Measurements from ENCODE around the gene RPS21.

The RPS21 gene

DNA sequence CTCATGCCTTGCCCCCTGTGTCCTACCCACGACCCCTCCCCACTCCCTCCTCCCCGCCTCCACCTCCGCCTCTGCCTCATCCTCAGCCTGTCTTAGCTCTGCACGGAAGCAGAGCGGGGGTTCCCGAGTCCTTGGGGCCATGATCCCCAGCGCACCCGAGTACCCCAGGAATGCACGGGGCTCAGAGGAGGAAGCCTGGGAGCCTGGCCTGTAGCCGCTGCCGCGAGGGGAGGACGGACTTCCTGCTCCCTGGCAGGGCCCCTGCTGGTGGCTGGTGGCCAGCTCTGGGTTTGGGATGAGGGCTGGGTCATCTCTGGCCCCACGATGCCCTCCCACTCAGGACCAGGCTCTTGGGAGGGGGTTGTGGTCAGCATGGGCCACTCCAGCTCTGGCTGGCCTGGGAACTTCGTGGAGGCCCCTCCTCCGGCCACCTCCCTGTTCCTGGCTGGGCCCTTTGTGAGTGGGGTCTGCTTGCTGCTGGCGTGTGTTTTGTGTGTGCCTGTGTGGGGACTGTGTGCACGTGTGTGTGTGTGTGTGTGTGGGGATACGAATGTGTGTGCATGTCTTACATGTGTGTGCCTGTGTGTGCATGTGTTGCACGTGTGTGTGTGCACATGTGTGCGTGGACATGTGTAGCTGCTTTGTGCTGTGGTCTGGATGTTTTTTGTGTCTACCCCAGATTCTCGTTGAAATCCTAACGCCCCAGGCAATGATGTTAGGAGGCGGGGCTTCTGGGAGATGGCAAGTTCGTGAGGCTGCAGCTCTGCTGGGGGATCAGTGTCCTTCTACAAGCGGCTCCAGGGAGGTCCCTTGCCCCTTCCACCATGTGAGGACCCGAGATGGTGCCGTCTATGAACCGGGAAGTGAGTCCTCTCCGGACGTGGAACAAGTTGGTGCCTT, 41.7 kb downstream of the RPS21 start:
- DNase-seq (ENCODE audit: low read depth in 1 of 2, low spot score in 1 of 2) = no peak
- Histone ChIP-seq H3K4me3 (replicated peaks; ENCODE audit: insufficient read depth, low read length) (no peak overlapping the region), H3K27me3 (ENCODE audit: insufficient read depth, poor library complexity, severe bottlenecking) (no peaks in the 10 kb centered on the region), H3K27ac (replicated peaks) (no peak overlapping the region)
- TF ChIP-seq POLR2AphosphoS5 (IDR thresholded peaks at IDR 0.05; ENCODE audit: low read depth) (no peak), GABPA (IDR thresholded peaks at IDR 0.05; ENCODE audit: low read depth) (no peak), SPI1 (IDR thresholded peaks at IDR 0.05; ENCODE audit: borderline replicate concordance, low read depth) (no peak)
- TF ChIP-seq, protein P1, sequence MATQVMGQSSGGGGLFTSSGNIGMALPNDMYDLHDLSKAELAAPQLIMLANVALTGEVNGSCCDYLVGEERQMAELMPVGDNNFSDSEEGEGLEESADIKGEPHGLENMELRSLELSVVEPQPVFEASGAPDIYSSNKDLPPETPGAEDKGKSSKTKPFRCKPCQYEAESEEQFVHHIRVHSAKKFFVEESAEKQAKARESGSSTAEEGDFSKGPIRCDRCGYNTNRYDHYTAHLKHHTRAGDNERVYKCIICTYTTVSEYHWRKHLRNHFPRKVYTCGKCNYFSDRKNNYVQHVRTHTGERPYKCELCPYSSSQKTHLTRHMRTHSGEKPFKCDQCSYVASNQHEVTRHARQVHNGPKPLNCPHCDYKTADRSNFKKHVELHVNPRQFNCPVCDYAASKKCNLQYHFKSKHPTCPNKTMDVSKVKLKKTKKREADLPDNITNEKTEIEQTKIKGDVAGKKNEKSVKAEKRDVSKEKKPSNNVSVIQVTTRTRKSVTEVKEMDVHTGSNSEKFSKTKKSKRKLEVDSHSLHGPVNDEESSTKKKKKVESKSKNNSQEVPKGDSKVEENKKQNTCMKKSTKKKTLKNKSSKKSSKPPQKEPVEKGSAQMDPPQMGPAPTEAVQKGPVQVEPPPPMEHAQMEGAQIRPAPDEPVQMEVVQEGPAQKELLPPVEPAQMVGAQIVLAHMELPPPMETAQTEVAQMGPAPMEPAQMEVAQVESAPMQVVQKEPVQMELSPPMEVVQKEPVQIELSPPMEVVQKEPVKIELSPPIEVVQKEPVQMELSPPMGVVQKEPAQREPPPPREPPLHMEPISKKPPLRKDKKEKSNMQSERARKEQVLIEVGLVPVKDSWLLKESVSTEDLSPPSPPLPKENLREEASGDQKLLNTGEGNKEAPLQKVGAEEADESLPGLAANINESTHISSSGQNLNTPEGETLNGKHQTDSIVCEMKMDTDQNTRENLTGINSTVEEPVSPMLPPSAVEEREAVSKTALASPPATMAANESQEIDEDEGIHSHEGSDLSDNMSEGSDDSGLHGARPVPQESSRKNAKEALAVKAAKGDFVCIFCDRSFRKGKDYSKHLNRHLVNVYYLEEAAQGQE (IDR thresholded peaks at IDR 0.05; ENCODE audit: insufficient replicate concordance, low read depth) = no peak
- TF ChIP-seq, protein P2, sequence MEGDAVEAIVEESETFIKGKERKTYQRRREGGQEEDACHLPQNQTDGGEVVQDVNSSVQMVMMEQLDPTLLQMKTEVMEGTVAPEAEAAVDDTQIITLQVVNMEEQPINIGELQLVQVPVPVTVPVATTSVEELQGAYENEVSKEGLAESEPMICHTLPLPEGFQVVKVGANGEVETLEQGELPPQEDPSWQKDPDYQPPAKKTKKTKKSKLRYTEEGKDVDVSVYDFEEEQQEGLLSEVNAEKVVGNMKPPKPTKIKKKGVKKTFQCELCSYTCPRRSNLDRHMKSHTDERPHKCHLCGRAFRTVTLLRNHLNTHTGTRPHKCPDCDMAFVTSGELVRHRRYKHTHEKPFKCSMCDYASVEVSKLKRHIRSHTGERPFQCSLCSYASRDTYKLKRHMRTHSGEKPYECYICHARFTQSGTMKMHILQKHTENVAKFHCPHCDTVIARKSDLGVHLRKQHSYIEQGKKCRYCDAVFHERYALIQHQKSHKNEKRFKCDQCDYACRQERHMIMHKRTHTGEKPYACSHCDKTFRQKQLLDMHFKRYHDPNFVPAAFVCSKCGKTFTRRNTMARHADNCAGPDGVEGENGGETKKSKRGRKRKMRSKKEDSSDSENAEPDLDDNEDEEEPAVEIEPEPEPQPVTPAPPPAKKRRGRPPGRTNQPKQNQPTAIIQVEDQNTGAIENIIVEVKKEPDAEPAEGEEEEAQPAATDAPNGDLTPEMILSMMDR (IDR thresholded peaks at IDR 0.05; ENCODE audit: insufficient read depth, low read length) = no peak

DNA sequence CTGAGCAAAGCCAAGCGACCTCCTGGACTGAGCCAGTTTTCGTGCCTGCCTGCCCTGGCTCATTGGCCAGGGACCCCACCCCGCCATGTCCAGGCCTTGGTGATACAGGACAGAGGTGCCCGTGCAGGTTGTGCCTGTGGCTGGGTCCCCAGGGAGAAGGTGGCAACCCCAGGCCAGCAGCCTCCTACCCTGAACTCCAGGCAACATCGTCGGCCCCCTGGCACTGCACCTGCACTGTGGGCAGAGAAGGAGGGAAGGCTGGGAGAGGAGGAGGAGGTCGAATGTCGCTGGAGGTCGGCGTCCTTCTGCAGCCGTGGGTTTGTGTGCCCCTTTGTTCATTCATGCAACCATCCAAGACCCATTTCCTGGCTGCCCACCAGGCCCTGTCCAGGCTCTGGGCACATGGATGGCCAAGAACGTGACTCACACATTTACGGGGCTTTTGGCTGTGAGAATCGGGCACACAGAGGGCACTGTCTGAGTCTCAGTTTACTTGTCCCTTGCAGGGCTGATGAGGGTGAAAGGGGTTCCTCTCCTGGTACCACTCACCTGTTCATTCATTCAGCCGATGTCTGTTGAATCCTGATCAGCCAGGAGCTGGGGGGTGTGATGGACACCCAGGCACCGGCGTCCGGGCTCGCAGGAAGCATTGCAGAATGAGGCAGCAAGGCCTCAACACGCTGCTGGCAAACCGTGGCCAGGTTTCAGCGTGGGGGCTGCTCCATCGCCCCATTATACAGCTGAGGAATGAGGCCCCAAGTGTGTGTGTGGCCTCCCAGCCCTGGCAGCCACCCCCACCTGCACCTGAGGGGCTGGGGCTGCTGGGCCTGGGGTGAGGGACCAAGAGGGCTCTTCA, 42.8 kb downstream of the RPS21 start:
- TF ChIP-seq SPI1 (IDR thresholded peaks at IDR 0.05; ENCODE audit: borderline replicate concordance, low read depth) (no peak), GABPA (IDR thresholded peaks at IDR 0.05; ENCODE audit: low read depth) (no peak)
- TF ChIP-seq, protein P2 (IDR thresholded peaks at IDR 0.05; ENCODE audit: insufficient read depth, low read length) = no peak
- TF ChIP-seq, protein P1 (IDR thresholded peaks at IDR 0.05; ENCODE audit: insufficient replicate concordance, low read depth) = no peak
- no peaks in the 10 kb centered on the region for H3K27me3 ChIP-seq (ENCODE audit: insufficient read depth, poor library complexity, severe bottlenecking)
- no peak overlapping the region for H3K4me3 ChIP-seq (replicated peaks; ENCODE audit: insufficient read depth, low read length)
- DNase-seq (ENCODE audit: low read depth in 1 of 2, low spot score in 1 of 2) = no peak
- H3K27ac ChIP-seq (replicated peaks) = no peak overlapping the region

DNA sequence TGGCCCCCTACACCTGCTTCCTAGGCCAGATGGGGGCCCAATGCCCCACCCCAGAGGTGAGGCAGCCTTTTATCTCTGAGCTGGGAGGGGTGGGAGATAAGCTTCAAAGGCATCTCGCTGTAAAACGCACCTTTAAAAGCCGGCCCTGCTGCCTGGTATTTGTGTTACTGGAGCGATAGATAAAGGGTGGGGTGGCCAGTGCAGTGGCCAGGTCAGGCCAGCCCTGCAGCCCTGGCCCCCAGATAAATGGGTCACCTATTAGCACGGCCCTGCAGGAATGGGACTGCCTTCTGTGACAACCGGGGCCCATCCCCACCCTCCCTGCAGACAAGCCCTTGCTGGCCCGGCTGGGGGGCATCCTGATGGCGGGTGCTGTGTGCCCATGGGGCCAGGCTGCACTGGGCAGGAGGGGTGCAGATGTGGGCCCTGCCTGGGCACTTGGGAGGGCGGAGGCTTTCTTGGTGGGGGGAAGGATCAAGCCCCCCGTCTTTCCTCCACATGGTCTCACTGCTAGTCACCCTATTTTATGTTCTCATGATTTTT, 43.5 kb downstream of the RPS21 start:
- Histone ChIP-seq H3K27me3 (ENCODE audit: insufficient read depth, poor library complexity, severe bottlenecking) (peaks cover 5% of the 10 kb centered on the region), H3K27ac (replicated peaks) (no peak overlapping the region), H3K4me3 (replicated peaks; ENCODE audit: insufficient read depth, low read length) (no peak overlapping the region)
- DNase-seq (ENCODE audit: low read depth in 1 of 2, low spot score in 1 of 2) = no peak
- TF ChIP-seq GABPA (IDR thresholded peaks at IDR 0.05; ENCODE audit: low read depth) = no peak
- TF ChIP-seq, protein P2 (IDR thresholded peaks at IDR 0.05; ENCODE audit: insufficient read depth, low read length) = no peak
- TF ChIP-seq, protein P1 (IDR thresholded peaks at IDR 0.05; ENCODE audit: insufficient replicate concordance, low read depth) = no peak
- no peak for TF ChIP-seq POLR2AphosphoS5 (IDR thresholded peaks at IDR 0.05; ENCODE audit: low read depth)
- TF ChIP-seq SPI1 (IDR thresholded peaks at IDR 0.05; ENCODE audit: borderline replicate concordance, low read depth) = no peak
